HEK293 (cell line): ENCODE data around the gene IL17C.

Source experiments
- ZBTB1 ChIP-seq: fragments of 450-650 bp; formaldehyde crosslinking; IDR thresholded peaks from 2 replicates; pipeline ENCODE4 v1.5.1; 2016; ENCODE audit warnings: missing biosample characterization, missing genetic modification characterization
- ZNF274 ChIP-seq, 2 experiments: fragments of 200-500 bp in 1 of 2; fragments of 450-650 bp in 1 of 2; sonication (Bioruptor generic) in 1 of 2; formaldehyde crosslinking in 1 of 2; IDR thresholded peaks; 2 replicates each; pipeline versions ENCODE4 v1.5.1 to v1.6.1; 2014 to 2016; ENCODE audit warnings: borderline replicate concordance in 1 of 2, inconsistent platforms in 1 of 2, low read length in 1 of 2, missing biosample characterization in 1 of 2, missing genetic modification characterization in 1 of 2
- ZNF529 ChIP-seq: fragments of 450-650 bp; formaldehyde crosslinking; IDR thresholded peaks from 2 replicates; pipeline ENCODE4 v1.5.1; 2017; ENCODE audit warnings: missing genetic modification characterization, missing biosample characterization; ENCODE audit not compliant: insufficient replicate concordance
- ZNF621 ChIP-seq: fragments of 450-650 bp; formaldehyde crosslinking; IDR thresholded peaks from 2 replicates; pipeline ENCODE4 v1.5.1; 2017; ENCODE audit warnings: missing biosample characterization, missing genetic modification characterization
- ZNF629 ChIP-seq: fragments of 450-650 bp; formaldehyde crosslinking; IDR thresholded peaks from 2 replicates; pipeline ENCODE4 v1.5.1; 2017; ENCODE audit warnings: missing biosample characterization, missing genetic modification characterization
- TF ChIP-seq, protein P1 (sequence below): fragments of 450-650 bp; formaldehyde crosslinking; IDR thresholded peaks from 2 replicates; pipeline ENCODE4 v1.5.1; 2016; ENCODE audit warnings: missing biosample characterization, missing genetic modification characterization
- TF ChIP-seq, protein P2 (sequence below): fragments of 450-650 bp; formaldehyde crosslinking; IDR thresholded peaks from 2 replicates; pipeline ENCODE4 v1.5.1; 2016; ENCODE audit warnings: missing biosample characterization, missing genetic modification characterization

DNA sequence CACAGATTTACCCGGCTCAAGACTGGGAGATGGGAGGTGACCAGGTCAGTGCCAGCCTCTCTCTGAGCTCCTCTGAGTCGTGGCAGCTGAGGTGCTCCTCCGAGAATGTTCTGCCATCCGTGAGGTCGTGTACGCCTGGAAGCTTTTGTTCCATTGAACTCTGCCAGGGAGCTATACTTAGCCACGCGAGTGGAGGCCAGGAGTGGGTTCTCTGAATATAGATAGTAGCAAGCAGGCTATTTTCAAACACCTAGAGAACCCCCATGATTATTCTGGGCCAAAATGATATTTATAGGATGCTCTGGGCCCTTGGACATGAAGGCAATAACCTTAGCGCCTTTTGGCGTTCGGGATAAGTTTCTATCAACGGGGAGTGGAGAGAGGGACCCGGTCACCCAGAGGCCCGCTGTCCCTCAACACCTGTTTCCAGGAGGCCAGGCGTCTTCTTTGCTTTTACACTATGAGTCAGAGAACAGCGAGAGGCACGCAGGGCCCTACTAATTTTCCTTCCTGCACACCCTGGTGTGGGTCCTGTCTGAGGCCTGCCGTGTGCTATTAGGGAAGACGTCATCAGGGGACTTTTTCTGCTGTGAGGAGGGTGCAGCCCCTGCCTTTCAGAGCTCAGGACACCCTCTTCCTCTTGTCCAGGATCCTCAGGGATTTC, 35.5 kb downstream of the IL17C start:
- TF ChIP-seq, protein P1, sequence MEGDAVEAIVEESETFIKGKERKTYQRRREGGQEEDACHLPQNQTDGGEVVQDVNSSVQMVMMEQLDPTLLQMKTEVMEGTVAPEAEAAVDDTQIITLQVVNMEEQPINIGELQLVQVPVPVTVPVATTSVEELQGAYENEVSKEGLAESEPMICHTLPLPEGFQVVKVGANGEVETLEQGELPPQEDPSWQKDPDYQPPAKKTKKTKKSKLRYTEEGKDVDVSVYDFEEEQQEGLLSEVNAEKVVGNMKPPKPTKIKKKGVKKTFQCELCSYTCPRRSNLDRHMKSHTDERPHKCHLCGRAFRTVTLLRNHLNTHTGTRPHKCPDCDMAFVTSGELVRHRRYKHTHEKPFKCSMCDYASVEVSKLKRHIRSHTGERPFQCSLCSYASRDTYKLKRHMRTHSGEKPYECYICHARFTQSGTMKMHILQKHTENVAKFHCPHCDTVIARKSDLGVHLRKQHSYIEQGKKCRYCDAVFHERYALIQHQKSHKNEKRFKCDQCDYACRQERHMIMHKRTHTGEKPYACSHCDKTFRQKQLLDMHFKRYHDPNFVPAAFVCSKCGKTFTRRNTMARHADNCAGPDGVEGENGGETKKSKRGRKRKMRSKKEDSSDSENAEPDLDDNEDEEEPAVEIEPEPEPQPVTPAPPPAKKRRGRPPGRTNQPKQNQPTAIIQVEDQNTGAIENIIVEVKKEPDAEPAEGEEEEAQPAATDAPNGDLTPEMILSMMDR (tag by site-specific recombination) = no peak
- no peak for TF ChIP-seq ZNF529 (tag by site-specific recombination)
- no peak for TF ChIP-seq ZBTB1 (tag by site-specific recombination)
- TF ChIP-seq ZNF274 (IDR thresholded peaks at IDR 0.05; ENCODE audit: low read length) = no peak
- no peak for TF ChIP-seq ZNF274 (tag by site-specific recombination; IDR thresholded peaks at IDR 0.05; ENCODE audit: borderline replicate concordance)
- no peak for TF ChIP-seq ZNF629 (tag by site-specific recombination)
- no peak for TF ChIP-seq ZNF621 (tag by site-specific recombination)
- TF ChIP-seq, protein P2, sequence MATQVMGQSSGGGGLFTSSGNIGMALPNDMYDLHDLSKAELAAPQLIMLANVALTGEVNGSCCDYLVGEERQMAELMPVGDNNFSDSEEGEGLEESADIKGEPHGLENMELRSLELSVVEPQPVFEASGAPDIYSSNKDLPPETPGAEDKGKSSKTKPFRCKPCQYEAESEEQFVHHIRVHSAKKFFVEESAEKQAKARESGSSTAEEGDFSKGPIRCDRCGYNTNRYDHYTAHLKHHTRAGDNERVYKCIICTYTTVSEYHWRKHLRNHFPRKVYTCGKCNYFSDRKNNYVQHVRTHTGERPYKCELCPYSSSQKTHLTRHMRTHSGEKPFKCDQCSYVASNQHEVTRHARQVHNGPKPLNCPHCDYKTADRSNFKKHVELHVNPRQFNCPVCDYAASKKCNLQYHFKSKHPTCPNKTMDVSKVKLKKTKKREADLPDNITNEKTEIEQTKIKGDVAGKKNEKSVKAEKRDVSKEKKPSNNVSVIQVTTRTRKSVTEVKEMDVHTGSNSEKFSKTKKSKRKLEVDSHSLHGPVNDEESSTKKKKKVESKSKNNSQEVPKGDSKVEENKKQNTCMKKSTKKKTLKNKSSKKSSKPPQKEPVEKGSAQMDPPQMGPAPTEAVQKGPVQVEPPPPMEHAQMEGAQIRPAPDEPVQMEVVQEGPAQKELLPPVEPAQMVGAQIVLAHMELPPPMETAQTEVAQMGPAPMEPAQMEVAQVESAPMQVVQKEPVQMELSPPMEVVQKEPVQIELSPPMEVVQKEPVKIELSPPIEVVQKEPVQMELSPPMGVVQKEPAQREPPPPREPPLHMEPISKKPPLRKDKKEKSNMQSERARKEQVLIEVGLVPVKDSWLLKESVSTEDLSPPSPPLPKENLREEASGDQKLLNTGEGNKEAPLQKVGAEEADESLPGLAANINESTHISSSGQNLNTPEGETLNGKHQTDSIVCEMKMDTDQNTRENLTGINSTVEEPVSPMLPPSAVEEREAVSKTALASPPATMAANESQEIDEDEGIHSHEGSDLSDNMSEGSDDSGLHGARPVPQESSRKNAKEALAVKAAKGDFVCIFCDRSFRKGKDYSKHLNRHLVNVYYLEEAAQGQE (tag by site-specific recombination) = no peak
